GM21447 (cell line): Measurements from ENCODE around the gene EI24.
"Not testable (repeated sequence)": the region's sequence is repeated elsewhere in the genome, so short reads cannot be mapped to it uniquely, and the experiment has no call there.

Experiments
- ATAC-seq: cut with Tn5 transposase; IDR thresholded peaks from one replicate; pipeline ENCODE4 v1.9.1; 2021; ENCODE audit not compliant: unreplicated experiment

Gene EI24

DNA sequence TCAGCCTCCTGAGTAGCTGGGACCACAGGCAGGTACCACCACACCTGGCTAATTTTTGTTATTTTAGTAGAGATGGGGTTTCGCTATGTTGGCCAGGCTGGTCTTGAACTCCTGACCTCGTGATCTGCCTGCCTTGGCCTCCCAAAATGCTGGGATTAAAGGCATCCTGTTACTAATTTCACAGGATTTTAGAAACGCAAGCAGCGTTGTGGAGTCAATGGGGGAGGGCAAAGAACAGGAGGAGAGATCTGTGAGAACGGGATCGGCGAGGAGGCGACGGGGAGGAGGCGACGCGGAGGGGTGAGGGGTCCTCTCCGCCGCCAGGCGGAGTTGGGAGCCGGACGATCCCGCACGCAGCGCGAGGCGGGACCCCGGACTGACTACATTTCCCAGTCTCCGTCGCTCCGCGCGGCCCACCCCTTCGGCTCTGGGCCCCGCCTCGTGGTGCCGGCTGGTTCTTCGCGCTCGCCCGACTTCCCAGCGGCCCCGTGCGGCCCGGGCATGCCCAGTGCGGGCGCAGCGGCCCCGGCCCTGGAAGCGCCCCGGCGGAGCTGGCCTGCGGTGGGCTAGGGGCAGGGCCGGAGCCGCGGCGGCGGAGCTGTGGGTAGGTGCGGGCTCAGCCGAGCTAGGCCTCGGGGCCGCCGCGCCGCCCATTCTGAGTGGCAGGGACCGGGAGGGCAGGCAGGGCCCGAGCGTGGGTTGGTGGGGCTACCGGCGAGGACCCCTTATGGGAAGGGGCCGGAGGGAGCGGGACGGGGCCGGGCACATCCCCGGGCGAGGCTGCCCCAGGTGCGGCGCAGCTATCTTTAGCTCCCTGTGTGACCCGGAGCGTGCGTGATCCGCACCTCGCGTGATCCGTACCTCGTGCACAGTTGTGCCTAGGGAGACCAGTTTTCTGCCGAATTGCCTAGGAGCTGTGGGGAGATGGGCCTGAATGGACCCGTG lies at the start of gene EI24:
Gene EI24, plus strand, starts transcription at position 508 of the 945 bp plus-strand sequence. CDS start 3,051 bp downstream, outside the sequence.
- ATAC-seq, result peak; percentile 91

DNA sequence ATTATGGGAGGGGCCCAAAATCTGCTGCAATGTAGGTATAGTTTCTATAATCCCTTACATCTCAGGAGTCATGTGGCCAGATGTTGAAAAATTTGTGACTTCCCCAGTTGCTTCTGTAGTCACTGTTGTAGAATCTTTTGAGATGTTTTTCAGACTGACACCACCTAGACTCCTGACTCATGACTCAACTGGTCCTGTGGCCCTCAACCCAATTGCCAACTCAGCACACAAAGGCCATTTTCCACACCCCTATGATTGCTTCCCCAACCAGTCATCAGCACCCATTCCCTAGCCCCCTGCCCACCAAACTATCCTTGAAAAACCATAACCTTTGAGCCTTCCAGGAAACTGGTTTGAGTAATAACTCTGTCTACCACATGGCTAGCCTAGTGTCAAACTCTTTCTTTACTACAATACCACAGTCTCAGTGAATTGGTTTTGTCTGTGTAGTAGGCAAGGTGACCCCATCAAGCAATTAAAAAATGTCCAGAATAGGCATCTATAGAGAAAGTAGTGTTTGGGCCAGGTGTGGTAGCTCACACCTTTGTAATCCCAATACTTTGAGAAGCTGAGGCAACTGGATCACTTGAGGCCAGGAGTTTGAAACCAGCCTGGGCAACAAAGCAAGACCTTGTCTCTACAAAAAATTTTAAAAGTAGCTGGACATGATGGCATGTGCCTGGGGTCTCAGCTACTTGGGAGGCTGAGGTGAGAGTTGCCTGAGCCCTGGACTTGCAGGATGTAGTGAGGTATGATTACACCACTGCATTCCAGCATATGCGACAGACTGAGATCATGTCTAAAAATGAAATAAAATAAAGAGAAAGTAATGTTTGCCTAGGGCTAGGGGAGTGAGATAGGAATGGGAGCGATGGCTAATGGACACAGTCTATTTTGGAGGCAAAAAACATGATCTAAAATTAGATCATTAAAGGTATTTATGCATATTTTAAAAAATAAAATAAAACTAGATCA lies 49.1 kb upstream of the EI24 start:
- ATAC-seq, result no peak

DNA sequence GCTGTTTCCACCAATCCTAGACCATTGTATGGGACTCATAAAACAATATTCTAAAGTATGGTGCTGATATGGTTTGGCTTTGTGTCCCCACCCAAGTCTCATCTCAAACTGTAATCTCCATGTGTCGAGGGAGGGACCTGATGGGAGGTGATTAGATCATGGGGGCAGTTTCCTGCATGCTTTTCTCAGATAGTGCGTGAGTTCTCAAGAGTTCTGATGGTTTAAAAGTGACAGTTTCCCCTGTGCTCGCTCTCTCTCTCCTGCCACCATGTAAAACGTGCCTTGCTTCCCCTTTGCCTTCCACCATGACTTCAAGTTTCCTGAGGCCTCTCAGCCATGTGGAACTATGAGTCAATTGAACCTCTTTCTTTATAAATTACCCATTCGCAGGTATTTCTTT lies 44.0 kb upstream of the EI24 start:
- no peak for ATAC-seq

DNA sequence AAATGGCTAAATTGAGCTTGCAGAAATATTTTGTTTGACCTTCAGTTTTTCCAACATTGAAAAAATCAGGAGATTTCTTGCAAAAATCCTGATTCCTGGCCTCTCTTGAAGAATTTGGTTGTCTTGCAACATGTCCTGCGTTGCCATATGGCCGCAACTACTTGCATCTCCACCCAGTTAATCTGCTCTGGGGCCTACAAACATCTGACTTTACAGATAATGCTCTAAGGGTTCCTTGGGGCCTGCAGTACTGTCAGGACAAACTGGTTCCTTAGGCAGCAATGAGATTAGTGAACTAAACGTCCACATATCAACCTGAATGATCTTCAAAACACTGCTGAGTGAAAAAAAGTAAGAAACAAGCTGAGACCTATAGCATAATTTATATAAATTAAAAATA lies 36.6 kb upstream of the EI24 start:
- ATAC-seq, result no peak

DNA sequence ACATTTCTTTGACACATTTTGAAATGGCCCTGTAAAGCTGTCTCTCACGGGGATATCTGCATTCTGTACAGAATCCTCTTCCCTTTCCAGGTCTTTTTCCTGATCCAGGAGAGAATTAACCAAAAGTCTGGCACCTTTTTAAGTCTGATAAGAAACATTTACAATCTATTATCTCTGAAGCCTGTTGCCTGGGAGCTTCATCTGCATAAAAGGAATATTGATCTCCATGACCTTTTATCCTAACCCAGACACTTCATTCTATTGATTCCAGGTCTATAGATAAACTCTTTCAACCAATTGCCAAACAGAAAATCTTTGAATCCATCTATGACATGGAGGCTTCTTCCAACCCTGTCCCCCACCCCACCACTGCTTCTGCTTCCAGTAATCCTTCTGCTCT lies 33.7 kb upstream of the EI24 start:
- no peak for ATAC-seq

DNA sequence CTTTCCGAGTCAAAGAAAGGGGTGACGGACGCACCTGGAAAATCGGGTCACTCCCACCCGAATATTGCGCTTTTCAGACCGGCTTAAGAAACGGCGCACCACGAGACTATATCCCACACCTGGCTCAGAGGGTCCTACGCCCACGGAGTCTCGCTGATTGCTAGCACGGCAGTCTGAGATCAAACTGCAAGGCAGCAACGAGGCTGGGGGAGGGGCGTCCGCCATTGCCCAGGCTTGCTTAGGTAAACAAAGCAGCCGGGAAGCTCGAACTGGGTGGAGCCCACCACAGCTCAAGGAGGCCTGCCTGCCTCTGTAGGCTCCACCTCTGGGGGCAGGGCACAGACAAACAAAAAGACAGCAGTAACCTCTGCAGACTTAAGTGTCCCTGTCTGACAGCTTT lies 32.4 kb upstream of the EI24 start:
- not testable (repeated sequence) for ATAC-seq

DNA sequence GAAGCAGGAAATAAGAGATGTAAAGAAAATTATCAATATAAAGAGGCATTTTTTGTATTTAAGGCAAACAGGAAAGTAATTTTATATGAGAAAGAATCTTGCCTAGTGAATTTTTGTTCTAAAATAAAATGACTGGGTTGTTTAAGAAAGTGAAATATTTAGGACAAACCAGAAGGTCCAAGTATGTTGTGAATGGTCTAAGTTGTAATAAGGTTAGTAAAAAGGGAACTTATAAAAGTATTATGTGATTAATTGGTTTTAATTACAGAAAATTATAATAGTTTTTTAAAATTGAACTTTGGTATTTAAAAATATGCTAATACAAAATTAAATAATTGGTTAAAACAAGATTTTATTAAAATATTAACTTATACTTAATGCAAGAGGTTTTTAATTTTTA lies 26.6 kb upstream of the EI24 start:
- ATAC-seq, result no peak

DNA sequence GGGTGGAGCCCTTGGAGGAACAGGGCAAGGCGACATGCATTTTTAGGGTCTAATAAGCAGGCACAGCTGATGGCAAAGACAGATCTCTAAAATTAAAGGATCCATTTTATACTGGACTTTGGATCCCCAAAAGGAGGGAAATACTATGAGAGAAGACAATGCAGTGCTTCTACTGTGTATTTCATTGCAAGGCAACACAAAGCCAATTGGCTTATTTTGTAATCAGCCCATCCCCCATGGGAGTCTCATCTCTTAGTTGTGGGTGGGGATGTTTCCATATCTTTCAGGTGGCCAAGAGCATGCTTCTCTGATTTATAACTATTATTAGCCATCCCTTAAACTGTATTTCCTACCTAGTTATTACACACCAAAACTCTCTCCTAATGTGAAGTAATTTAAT lies 18.5 kb upstream of the EI24 start:
- ATAC-seq, result no peak

DNA sequence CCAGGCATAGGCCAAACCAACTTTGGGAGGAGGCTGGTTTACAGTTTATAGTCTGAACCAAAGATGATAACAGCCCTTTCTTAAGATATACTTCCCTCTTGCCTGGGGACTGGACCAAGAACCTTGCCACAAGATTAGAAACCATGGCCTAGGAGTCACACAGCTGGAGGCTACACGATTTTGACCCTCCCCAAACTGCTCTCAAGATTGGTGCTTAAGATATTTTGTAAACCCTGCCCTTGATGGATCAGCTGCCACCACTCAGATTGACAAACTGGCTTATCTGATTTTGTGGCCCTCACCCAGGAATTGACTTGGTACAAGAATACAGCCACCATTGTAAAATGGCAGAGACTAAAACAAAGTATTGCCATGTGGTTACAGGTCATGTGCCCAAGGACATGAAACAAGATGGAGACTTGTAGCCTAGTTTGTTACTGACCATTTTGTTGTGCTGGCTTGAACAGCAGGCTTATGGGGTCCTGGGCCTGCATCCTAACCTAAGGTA lies 17.4 kb upstream of the EI24 start:
- ATAC-seq, result no peak

DNA sequence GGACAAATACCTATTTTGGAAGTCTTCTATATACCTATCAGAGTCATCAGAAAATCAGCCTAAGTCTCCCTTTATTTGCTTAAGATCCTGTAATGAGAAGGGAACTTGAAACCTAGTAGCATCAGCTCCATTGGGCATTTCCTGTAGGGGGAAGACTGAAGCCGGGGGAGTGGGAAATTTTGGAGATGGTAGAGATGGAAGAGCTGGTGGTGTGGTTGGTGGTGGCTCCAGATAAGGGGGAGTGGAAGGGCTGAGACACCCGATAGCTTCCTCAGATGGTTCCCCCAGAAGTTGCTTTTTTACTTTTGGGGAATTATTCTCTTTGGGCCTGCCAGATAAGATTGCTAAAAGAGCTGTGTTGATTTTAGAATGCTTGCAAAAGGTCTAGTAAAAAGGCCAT lies 16.4 kb upstream of the EI24 start:
- no peak for ATAC-seq

DNA sequence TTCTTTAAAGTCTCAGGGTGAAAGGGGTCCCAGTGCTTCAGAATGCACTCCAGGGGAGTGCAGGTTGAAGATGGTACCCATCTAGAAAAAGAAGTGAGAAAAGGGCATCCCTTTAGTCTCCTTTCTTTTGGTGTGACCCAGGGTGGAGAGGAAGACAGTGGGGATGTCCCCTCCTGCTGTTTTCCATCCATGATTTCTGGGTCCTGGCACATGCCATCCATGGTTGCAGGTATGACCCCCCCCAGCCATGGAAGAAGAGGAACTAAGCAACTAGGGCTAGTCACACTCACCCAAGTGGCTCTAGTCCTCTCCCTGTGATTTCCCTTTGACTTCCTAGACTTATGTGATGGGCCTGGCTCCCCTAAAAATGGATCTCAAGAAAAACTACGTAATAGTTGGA lies 15.9 kb upstream of the EI24 start:
- no peak for ATAC-seq

DNA sequence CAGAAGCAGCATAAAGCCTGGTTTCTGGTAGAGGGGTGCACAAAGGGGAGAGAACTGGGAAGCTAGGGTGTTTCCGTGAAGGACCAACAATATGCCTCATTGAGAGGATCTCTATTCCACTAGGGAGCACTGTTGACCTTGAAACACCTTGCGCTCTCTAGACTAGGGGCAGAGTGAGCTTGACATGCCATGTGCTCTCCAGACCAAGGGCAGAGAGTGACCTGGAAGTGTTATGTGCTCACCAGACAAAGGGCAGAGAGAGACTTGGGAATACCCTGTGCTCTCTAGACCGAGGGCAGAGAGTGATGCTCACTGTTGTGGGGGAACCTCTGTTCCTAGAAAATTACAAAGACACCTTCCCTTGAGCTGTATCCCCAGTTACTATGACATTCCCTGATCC lies 15.2 kb upstream of the EI24 start:
- no peak for ATAC-seq

DNA sequence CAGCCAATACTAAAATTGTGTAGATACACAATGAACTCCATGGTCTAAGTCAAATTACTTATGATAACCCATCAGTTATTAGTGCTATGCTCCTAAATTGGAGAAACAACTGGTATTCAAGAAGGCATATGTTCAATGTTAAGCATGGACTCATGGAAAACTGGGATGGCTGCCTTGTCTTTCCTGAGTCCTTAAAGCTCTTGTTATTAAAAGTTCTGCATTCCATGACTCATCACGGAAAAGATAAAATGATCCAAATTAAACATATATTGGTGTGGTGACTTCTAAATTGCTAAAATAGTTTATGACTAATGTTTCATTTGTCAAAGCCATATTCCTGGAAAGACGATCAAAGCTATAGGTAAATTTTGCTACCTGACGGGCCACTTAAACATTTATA lies 9.4 kb upstream of the EI24 start:
- ATAC-seq, result no peak

DNA sequence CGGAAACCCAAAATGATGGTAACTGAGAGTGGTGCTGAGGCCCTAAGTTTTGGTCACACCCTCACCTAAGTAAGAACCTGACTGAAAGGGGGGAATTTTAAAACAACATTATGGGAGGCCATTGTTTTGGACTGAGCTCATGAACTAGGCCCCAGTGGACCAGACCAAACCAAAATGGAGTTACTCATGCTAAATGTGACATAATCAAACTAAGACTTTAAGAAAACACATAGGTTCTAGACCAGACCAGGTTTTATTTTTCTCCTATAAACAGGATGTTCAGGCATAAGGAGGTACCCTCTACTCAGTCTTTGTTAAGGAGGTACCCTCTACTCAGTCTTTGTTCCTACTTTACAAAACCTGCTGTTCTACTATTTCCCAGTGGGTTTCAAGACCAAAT lies 7.4 kb upstream of the EI24 start:
- ATAC-seq, result no peak

DNA sequence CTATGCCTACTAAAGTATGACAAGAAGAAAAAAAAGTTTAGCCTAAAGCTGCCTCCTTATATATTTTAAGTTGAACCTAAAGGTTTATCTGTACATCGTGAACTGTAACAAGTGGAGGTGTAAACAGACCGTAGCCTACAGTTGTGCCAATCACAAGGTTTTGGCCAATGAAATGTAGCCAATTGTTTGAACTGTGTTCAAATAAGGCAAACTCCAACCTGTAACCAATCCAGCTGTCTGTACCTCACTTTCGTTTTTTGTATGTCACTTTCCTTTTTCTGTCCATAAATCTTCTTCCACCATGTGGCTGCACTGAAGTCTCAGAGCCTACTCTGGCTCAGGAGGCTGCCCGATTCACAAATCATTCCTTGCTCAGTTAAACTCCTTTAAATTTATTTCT lies 6.8 kb upstream of the EI24 start:
- ATAC-seq, result no peak

DNA sequence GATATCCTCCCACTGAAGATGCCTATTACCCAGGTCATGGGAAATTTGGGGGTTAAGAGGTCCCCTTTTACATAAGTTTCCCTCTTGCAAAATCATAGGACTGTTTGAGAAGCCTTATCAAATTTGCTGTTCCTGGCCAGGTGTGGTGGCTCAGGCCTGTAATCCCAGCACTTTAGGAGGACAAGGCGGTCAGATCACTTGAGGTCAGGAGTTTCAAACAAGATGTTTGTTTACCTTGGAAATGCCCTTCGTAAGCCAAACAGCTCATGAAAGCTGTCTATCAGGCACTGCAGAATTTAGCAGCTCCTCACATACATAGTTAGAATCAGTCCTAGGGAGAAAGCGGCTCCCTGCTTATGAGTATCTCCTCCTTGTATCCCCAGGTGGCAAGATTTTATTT lies 4.9 kb upstream of the EI24 start:
- no peak for ATAC-seq

DNA sequence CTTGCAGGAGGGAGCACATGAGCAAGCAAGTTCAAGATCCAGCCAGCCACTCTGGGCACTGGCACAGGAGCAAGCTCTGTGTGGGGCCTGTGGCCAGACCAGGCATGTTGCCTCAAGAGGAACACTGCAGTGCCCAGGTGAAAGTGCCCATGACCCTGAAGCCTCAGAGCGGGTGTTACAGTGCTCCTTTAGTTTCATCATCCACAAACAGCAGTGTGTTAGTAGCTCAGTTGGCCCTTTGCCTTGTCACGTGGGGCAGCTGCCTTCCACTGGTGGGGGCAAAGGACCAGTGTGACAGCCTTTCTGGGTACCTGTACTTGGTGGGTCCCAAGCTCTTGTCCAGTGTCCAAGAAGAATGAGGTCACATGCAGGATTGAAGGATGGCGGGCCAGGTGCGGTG lies 3.0 kb upstream of the EI24 start:
- ATAC-seq, result no peak

DNA sequence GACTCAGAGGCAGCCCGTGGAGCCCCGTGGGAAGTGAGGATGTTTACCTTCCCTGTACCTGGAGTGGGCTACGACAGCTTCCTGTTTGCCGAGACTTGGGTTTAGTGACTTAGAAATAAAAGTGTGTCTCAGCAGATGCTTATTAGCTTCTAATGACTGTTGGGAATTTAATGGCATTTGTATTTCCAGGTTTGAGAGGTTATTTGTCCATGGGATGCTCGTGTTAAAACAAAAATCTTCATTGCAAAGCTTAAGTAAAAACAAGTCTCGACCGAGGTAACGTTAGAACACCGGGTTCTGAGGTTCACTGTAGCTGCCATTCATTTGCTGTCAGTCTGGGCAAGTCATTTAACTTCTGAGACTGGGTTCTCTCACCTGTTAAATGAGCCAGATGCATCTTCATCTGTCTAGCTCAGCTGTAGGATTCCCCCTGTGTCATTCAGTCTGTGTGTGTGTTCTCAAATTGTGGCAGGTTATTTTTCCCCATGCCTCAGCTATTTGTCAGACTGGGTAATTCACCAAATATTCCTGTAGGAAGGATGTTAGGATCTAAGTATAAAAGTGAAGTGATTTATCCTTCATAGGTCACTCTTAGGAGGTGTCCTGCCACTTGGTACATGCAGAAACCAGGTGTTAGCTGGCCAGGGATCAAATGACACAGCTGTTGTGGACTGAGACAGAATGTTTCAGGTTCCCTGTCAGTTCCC lies 791 bp downstream of the EI24 start:
- ATAC-seq, result peak; percentile 29

DNA sequence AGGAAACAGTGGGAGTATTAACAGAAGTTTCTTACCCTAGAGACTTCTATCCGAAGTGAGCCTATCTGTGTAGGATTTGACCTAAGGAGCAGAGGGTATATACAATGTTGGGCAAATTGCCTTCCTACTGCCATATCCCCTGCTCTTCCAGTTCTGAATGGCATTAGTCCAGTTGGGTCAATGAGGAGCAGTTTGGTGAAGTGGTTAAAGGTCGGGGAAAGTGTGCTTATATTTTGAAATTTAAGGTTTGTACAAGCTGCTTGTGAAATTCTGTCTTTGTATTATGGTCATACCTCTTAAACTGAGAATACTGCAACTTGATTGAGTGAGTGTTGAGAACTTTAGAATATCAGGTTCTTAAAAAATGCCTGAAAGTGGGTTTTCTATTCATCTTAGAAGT lies 1.7 kb downstream of the EI24 start:
- no peak for ATAC-seq

DNA sequence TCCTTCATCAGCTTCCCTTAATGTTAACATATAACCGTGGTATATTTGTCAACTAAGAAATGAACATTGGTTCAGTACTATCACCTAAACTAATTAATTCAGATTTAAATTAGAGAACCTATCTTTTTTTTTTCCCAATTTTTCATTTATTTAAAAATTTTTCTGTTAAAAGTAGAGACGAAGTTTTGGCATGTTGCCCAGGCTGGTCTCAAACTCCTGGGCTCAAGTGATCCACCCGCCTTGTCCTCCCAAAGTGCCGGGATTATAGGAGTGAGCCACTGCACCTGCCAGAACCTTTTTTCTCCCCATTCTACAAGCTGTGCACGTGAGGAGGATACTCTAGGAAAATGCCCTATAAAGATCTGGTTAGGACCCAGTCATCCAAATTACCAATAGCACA lies 3.6 kb downstream of the EI24 start:
- ATAC-seq, result no peak

DNA sequence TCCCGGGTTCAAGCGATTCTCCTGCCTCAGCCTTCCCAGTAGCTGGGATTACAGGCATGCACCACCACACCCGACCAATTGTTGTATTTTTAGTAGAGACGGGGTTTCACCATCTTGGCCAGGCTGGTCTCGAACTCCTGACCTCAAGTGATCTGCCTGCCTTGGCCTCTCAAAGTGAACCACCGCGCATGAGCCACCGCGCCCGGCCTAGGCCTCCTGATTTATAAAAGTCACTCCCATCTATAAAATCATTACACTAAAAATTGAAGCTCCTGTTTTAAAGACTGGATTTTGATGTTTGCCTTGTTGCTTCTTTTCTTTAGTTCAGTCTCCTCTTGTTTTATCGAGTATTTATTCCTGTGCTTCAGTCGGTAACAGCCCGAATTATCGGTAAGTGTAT lies 7.9 kb downstream of the EI24 start:
- not testable (repeated sequence) for ATAC-seq
